Dedifferentiated amniotic fluid mesenchymal stem cell (primary cell): ENCODE data around the gene CACNG8.
A peak's percentile ranks its signal among the peaks of the same experiment; 100 is the strongest.

ENCODE experiments used
- DNase-seq: peaks from one replicate; pipeline ENCODE4 v3.0.0-alpha.2; 2016; ENCODE audit errors: extremely low spot score

The CACNG8 gene

DNA sequence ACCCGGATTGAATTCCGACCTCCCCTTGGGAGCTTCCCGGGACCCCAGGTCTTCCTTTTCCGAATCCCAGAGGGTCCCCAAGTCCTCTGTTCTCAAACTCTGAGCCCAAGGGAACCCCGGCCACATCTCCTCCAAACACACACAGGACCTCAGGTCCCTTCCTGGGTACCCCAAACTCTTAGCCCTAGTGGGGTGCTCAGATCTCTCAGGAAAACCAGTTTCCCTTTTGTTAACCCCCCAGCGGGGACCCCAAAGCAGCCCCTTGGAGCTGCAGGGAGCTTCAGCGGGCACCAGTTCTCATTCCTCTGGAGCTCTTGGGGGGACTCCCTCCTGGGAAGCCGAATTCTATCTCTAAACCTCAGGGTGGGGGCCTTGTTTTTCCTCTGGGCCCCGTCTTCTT is 29.5 kb downstream of the CACNG8 start:
- no peak for DNase-seq

DNA sequence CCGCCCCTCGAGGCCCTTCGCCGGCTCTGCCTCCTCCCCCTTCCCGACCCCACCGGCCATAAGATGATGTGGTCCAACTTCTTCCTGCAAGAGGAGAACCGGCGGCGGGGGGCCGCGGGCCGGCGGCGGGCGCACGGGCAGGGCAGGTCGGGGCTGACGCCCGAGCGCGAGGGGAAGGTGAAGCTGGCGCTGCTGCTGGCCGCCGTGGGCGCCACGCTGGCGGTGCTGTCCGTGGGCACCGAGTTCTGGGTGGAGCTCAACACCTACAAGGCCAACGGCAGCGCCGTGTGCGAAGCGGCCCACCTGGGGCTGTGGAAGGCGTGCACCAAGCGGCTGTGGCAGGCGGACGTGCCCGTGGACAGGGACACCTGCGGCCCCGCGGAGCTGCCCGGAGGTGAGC is 30.1 kb downstream of the CACNG8 start:
- DNase-seq: no peak

DNA sequence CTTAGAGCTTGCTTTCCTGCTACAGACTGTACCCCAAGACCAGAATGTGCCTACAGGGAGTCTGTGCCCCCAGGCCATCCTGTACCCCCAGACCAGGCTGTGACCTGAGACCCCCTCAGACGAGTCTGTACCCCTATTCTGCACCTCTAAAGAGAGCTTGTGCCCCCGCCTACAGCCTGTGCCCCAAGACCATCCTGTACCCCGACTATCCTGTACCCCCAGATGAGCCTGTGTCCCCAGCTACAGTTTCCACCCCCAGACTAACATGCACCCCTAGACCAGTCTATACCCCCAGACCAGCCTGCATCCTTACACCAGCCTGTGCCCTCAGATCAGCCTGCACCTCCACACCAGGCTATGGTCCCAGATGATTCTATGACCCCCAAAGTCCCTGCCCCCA is 30.7 kb downstream of the CACNG8 start:
- DNase-seq: no peak

DNA sequence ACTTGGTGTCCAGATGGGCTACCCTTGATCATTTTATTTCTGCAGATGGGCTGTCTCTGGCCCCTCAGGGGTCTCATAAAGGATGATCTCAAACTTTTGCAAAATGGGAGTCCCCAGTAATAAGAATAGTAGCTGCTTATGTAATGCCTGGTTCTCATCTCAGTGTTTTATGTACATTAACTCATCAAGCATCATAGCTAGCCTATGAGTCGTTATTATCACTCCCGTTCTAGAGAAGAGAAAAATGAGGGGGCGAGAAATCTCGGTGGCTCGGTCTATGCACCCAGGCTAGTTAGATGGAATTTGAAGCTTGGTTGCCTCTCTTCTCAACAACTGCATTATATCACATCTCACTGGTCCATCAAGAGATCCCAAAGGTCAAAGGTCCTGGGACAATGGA is 32.1 kb downstream of the CACNG8 start:
- DNase-seq: no peak

DNA sequence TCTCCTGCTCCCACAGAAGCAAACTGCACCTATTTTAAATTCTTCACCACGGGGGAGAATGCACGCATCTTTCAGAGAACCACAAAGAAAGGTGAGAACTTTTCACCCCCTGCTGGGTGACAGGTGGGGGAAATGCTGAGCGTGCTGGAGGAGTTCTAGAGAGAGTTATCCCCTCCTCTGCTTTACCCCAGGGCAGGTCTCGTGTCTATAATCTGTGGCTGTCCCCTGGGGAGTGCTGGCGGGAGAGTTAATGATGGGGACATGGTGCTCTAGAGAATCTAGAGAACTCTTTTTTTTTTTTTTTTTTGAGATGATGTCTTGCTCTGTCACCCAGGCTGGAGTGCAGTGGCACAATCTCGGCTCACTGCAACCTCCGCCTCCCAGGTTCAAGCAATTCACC is 35.5 kb downstream of the CACNG8 start:
- no peak for DNase-seq

DNA sequence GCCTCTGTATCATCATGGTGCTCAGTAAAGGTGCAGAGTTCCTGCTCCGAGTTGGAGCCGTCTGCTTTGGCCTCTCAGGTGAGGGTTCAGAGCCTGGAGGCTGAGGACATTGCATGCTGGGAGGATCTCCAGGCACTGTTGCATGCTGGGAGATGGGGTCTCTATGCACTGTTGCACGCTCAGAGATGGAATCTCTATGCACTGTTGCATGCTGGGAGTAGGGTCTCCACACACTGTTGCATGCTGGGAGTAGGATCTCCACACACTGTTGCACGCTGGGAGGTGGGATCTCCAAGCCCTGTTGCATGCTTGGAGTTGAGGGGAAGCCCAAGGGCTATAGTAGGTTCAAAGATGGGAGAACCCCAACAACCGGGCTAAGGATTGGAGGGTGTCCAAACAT is 37.0 kb downstream of the CACNG8 start:
- DNase-seq: no peak

- DNase-seq: no peak
Observed at GRCh38 chr19:54001496-54001895, 38.8 kb downstream of the CACNG8 start.

DNA sequence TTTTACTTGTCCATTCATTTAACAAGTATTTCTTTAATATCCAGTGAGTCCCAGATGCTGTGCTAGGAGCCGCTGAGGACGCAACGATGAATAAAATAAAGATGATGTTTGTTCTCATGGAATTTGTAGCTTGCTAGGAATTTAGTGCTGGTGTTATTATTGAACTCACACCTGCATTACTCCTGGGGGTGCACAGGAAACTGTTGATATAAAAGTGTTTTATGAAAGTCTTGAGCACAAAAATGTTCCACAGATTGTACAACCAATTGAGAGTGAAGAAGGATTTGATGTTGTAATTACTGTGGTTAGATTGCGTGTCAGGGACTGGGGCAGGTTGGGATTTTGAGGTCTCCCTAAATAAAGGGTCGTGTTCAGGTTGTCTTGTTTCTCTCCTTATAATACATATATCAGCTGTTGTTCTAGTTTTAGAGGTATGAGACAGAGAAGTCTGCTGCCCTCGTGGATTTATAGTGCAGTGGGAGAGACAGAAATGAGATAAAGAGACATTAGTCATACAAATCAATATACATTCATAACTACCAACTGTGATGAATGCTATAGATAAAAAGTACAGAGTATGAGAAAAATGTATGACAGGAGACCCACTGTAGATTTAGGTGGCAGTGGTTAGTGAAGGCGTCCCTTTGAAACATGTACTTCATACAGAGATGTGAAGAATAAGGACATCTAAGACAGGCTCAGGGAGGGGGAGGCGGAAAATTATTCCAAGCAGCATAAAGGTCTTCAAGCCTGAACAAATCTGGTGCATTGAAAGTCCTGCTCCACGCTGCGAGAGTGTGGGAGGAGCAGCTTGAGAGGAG is 40.0 kb downstream of the CACNG8 start:
- no peak for DNase-seq

GRCh38 chr19:54009440-54009839 is 46.7 kb downstream of the CACNG8 start:
- DNase-seq: no peak

GRCh38 chr19:54010474-54010873 is 47.7 kb downstream of the CACNG8 start:
- DNase-seq: no peak

DNA sequence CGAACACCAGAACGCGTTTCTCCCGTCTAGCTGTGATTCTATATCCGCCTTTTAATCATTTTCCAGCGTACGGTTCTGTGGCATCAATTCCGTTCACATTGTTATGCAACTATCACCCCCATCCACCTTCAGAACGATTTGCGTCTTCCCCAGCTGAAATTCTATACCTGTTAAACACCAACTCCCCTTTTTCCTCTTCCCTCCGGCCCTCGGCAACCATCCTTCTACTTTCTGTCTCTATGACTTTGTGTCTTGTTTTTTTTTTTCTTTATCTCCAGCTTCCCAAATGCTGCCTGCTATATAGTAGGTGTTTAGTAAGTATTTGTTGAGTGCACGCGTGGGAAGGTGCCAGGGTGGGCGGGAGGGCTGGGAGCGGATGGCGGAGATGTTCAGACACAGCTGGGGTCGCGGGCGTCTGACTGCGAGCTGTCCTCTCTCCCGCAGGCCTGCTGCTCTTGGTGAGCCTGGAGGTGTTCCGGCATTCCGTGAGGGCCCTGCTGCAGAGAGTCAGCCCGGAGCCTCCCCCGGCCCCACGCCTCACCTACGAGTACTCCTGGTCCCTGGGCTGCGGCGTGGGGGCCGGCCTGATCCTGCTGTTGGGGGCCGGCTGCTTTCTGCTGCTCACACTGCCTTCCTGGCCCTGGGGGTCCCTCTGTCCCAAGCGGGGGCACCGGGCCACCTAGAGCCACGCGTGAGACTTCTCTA is 48.9 kb downstream of the CACNG8 start:
- DNase-seq: no peak

DNA sequence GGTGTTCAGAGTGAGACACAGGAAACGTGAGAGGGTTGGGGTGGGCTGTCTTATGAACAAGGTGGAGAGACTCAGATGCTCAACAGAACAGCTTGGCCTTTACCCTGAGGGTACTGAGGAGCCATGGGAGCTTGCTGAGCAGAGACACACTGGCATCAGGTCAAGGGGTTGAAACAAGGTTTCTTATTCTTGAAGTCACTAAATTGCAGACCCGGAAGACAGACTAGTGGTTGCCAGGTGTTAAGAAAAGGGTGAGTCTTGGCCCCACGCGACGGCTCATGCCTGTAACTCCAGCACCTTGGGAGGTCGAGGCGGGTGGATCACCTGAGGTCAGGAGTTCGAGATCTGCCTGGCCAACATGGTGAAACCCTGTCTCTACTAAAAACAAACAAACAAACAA is 51.1 kb downstream of the CACNG8 start:
- no peak for DNase-seq

GRCh38 chr19:54014920-54015560 is 52.3 kb downstream of the CACNG8 start:
- no peak for DNase-seq

- DNase-seq: no peak
Observed at GRCh38 chr19:54017261-54017660, 54.5 kb downstream of the CACNG8 start.

GRCh38 chr19:54021363-54021762 is 58.6 kb downstream of the CACNG8 start:
- DNase-seq: no peak

- no peak for DNase-seq
Observed at GRCh38 chr19:54021932-54022331, 59.2 kb downstream of the CACNG8 start.

GRCh38 chr19:54023191-54023590 is 60.5 kb downstream of the CACNG8 start:
- DNase-seq: no peak

- DNase-seq: no peak
Observed at GRCh38 chr19:54024660-54025059, 61.9 kb downstream of the CACNG8 start.

GRCh38 chr19:54026656-54027055 is 63.9 kb downstream of the CACNG8 start:
- DNase-seq: no peak

GRCh38 chr19:54029301-54029700 is 66.6 kb downstream of the CACNG8 start:
- DNase-seq: no peak

GRCh38 chr19:54029930-54030490 is 67.3 kb downstream of the CACNG8 start:
- peak; percentile 58 for DNase-seq

- no peak for DNase-seq
Observed at GRCh38 chr19:54030895-54031586, 68.3 kb downstream of the CACNG8 start.
